EH (cell line): ENCODE results near the gene GAB2.

Experiments used
- DNase-seq: peaks from one replicate; pipeline ENCODE4 v3.0.0-alpha.2; 2015; ENCODE audit warnings: low read depth

The GAB2 gene

GRCh38 chr11:78427615-78428265 is 10.1 kb upstream of the GAB2 start:
- DNase-seq, result no peak

DNA sequence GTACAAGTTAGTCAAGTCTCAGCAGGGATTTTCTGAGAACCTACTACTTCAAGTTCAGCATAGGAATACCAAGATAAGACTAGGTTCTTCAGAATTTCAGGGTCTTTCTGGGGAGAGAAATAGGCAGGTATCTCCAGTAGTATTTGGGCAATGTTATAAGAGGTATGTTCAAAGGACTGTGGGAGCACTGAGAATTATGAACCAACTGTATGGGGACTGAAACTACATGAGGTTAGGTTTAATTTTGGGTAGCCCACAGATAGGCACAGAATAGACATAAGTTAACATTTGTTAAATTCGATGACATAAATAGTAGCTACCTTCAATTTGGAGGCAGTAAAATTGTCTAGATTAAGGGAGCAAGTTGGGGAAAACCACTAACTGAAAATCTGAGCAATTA is 9.2 kb upstream of the GAB2 start:
- DNase-seq, result no peak

- no peak for DNase-seq
Observed at GRCh38 chr11:78425399-78426070, 7.9 kb upstream of the GAB2 start.

- peak; percentile 41 for DNase-seq
Observed at GRCh38 chr11:78424334-78425270, 7.0 kb upstream of the GAB2 start.

- no peak for DNase-seq
Observed at GRCh38 chr11:78423241-78423640, 5.6 kb upstream of the GAB2 start.

DNA sequence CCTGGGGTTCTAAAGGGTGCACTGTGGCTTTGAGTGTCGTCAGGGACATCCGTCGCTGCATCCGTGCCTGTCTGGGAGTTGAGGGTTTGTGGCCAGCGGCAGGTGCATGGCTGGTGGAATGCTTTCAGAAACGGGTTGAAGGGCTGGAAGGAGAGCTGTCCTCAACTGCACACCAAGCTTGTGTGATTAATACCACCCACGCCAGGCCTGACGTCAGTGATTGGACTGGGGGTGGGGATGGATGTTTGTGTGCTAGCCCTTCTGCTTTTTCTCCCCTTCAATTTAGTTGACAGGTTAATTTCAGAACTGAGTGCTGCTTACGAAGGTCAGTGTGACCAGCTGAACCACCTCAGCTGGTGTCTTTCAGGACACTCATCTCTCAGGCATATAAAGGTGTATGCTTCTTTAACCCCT is 3.2 kb upstream of the GAB2 start:
- DNase-seq, result peak; percentile 60

GRCh38 chr11:78420255-78420764 is 2.7 kb upstream of the GAB2 start:
- DNase-seq, result peak; percentile 84

GRCh38 chr11:78419327-78419726 is 1.7 kb upstream of the GAB2 start:
- peak; percentile 93 for DNase-seq

DNA sequence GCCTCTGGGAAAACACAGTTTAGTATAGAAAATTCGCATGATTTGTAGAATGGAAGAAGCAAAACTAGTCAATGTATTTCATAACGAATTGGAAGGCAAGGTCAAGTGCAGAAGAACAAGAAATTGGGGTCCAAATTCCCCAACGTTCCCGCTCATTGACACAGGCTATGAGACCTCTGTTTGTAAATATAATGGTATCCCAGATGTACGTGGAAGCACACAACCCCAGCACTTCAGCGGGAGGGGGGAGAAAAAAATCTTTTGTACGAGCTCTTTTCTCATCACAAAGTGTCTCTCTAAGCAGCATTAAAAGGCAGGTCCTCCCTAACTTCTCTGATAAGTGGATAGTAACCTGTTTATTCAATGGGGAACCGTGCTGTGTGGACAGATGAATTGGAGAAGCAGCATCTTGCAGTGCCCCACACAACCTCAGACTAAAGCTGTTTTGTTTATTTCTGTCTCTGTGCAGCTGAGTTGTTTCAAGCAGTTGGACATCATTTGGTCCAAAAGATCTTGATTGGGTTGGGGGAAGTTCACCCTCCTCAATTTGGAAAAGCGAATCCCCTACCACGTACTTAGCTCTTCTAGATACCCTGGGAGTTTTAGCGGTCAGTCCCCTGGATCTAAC is 1.1 kb upstream of the GAB2 start:
- DNase-seq, result no peak

- DNase-seq, result peak; percentile 81
Observed at GRCh38 chr11:78417888-78418583, 416 bp upstream of the GAB2 start.

DNA sequence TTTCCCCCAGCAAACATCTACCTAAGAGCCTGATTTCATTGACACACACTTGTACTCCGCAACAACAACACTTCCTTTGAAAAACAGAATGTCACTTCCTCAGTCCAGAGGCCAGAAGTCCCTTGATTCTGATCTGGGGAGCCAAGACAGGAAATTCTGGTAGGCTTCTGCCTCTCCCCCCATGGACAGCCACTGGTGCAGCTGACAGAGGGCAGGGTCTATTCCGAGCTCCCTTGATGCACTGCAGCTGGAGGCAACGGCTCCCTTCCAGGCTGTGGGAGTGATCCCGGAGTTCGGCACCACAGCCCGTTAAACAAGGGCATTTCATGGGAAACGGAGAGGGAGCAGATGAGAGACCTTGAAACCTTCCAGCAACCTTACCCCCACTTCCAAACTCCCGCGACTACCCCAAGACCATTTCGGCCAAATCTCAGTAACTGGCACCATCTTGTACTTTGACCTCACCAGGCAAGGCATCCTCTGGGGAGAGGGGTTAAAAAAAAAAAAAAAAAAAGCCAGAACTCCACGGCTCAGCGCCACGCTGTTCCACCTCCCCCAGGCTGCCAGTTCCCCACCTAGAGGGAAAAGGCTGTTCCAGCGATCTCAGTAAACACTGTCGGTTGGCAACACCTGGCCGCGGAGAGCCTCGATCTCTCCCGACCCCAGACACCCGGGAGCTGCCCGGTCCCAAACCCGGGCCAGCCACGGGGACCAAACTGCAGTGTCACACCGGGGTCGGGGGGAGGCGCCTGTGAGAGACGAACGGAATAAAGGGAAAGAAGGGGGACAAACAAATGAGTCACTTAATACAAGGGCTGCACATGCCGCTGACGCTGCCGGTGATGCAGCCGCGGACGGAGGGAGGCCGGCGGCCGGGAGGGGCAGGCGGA is 1.1 kb downstream of the GAB2 start:
- DNase-seq, result peak; percentile 89

GRCh38 chr11:78415338-78415737 is 2.3 kb downstream of the GAB2 start:
- DNase-seq, result no peak

GRCh38 chr11:78414321-78415051 is 3.1 kb downstream of the GAB2 start:
- peak; percentile 39 for DNase-seq

DNA sequence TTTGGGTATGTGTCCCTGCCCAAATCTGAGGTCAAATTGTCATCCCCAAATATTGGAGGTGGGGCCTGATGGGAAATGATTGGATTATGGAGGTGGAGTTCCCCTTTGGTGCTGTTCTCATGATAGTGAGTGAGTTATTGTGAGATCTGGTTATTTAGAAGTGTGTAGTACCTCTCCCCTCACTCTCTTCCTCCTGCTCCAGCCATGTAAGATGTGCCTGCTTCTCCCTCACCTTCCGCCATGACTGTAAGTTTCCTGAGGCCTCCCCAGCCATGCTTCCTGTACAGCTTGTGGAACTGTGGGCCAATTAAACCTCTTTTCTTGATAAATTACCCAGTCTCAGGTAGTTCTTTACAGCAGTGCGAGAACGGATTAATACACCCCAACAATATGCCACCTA is 9.0 kb downstream of the GAB2 start:
- no peak for DNase-seq

- DNase-seq, result peak; percentile 22
Observed at GRCh38 chr11:78406568-78407196, 10.9 kb downstream of the GAB2 start.

DNA sequence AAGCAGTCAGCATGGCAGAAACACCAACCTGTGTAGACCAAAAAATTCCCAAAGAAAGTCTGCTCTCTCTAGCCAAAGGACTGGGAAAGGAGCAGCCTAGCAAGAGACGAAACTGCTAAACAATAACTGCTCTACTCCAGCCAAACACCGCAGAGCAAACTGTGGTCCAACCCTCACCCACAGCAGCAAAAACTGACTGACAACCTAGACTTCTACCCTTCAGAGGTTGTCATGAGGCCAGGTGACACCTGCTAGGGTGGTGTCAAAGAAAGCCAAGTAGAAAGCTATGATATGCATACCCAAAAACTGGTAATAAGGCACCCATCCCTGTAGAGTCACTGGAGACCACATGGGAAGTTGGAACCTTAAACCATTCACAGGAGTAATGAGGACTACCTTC is 11.8 kb downstream of the GAB2 start:
- DNase-seq, result no peak

DNA sequence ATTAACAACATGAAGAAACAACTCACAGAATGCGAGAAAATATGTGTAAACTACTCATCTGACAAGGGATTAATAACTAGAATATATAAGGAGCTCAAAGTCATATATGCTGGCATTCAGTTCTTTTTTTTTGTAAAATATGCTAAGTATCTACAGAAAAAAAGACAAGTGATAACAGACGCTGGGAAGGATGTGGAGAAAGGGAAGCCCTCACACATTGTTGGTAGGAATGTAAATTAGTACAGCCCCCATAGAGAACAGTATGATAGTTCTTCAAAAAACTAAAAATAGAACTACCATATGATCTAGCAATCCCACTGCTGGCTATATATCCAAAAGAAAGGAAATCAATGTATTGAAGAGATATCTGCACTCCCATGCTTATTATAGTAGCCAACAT is 13.8 kb downstream of the GAB2 start:
- peak; percentile 15 for DNase-seq

DNA sequence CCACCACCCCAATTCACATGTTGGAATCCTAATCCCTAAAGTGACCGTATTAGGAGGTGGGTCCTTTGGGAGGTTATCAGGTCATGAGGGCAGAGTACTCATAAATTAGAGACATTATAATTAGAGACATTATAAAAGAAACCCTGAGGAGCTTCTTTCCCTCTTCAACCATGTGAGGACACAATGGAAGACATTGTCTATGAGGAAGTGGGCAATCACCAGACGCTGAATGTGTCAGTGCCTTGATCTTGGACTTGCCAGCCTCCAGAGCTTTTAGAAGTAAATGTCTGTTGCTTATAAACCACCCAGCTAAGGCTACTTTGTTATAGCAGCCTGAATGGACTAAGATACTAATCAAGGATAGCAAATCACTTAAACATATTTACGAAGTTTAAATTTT is 14.8 kb downstream of the GAB2 start:
- no peak for DNase-seq

GRCh38 chr11:78400702-78401101 is 16.9 kb downstream of the GAB2 start:
- peak; percentile 20 for DNase-seq
